Right ventricle myocardium inferior (tissue), 1 donor: ENCODE results near the gene SLC38A9. TPM values are rescaled to one million over a fixed set of nuclear protein-coding genes. Genes with fewer than 3 reads are reported as not detected.
A peak's percentile ranks its signal among the peaks of the same experiment; 100 is the strongest.
"Not testable (repeated sequence)": the region's sequence is repeated elsewhere in the genome, so short reads cannot be mapped to it uniquely, and the experiment has no call there.

Experiments used
- ATAC-seq: fragments of 200-7000 bp; cut with Tn5 transposase; one replicate; pipeline ENCODE4 v1.9.1; 2020; ENCODE audit warnings: mild to moderate bottlenecking, moderate library complexity
- DNase-seq: peaks from one replicate; pipeline ENCODE4 v3.0.0; 2021; ENCODE audit errors: missing footprints
- intact Hi-C: fragments of 100-400 bp; cut with DNase I; formaldehyde crosslinking; loops from one replicate; pipeline ENCODE4 v1.11.0; 2022
- long read RNA-seq: library from polyadenylated mRNA; unstranded; transcript quantifications from one replicate; pipeline ENCODE4 v2.0.0, GENCODE V29; 2021
- total RNA-seq: library from RNA; stranded (reverse); fragmentation: NEBNext Ultra II Directional; extraction: Animal tissue kit (Norgen Biotek cat#: 25700); gene quantifications from one replicate; pipeline ENCODE4 v1.2.1, GENCODE V29; 2021
- donor health status: DM: no; HTN: yes; CAD: no; lungs with severe emphysema.

Gene SLC38A9
- 7.9 TPM for total RNA-seq
- long read RNA-seq, partial matches to known transcripts: 1 of 1 reads
- long read RNA-seq, other reads (novel, unspliced or antisense): 0 of 1 reads

GRCh38 chr5:55712023-55712859, at the start of gene SLC38A9:
SLC38A9 (minus strand) TSS chr5:55712324; CDS start chr5:55697958, 14,366 bp downstream.
- peak; percentile 98 for DNase-seq
- peak; percentile 100 for ATAC-seq
- intact Hi-C loops: loop anchor here (5.0 kb wide), 2 partner anchors 280 to 485 kb away; partner anchors contain the start of gene IL6ST

GRCh38 chr5:55761721-55762120, 49.6 kb upstream of the SLC38A9 start:
- DNase-seq, ATAC-seq, intact Hi-C loops: not testable (repeated sequence)

GRCh38 chr5:55758714-55759113, 46.6 kb upstream of the SLC38A9 start:
- ATAC-seq (no peak), DNase-seq (no peak)
- intact Hi-C loops: no loop called here

- DNase-seq (no peak), ATAC-seq (no peak)
- intact Hi-C loops: no loop called here
These were observed 46.1 kb upstream of the SLC38A9 start for GRCh38 chr5:55758231-55758630.

- intact Hi-C loops: no loop called here
- DNase-seq (no peak), ATAC-seq (no peak)
These were observed 38.4 kb upstream of the SLC38A9 start for GRCh38 chr5:55750499-55750898.

- DNase-seq: no peak
- intact Hi-C loops: no loop called here
- no peak for ATAC-seq
These were observed 37.9 kb upstream of the SLC38A9 start for GRCh38 chr5:55750063-55750462.

GRCh38 chr5:55749387-55749786, 37.3 kb upstream of the SLC38A9 start:
- ATAC-seq (no peak), DNase-seq (no peak)
- intact Hi-C loops: no loop called here

- no peak for ATAC-seq
- intact Hi-C loops: no loop called here
- DNase-seq: no peak
These were observed 35.7 kb upstream of the SLC38A9 start for GRCh38 chr5:55747778-55748318.

- intact Hi-C loops: no loop called here
- no peak for ATAC-seq
- DNase-seq: no peak
These were observed 30.7 kb upstream of the SLC38A9 start for GRCh38 chr5:55742778-55743177.

GRCh38 chr5:55737793-55738192, 25.7 kb upstream of the SLC38A9 start, which contains the start of gene DDX4:
DDX4 (plus strand) TSS chr5:55738061; CDS start chr5:55738964, 903 bp downstream.
- DNase-seq (no peak), ATAC-seq (no peak)
- intact Hi-C loops: no loop called here

- intact Hi-C loops: no loop called here
- ATAC-seq (no peak), DNase-seq (no peak)
These were observed 22.5 kb upstream of the SLC38A9 start for GRCh38 chr5:55734658-55735057.

- DNase-seq: no peak
- intact Hi-C loops: no loop called here
- no peak for ATAC-seq
These were observed 20.5 kb upstream of the SLC38A9 start for GRCh38 chr5:55732585-55732984.

GRCh38 chr5:55731848-55732247, 19.7 kb upstream of the SLC38A9 start:
- ATAC-seq (no peak), DNase-seq (no peak)
- intact Hi-C loops: no loop called here

GRCh38 chr5:55724281-55724680, 12.2 kb upstream of the SLC38A9 start:
- DNase-seq (no peak), ATAC-seq (no peak)
- intact Hi-C loops: no loop called here

GRCh38 chr5:55720188-55720703, 8.1 kb upstream of the SLC38A9 start:
- DNase-seq (no peak), ATAC-seq (no peak)
- intact Hi-C loops: no loop called here

- intact Hi-C loops, DNase-seq, ATAC-seq: not testable (repeated sequence)
These were observed 6.9 kb upstream of the SLC38A9 start for GRCh38 chr5:55719026-55719425.

- ATAC-seq (no peak), DNase-seq (no peak)
- intact Hi-C loops: no loop called here
These were observed 3.5 kb upstream of the SLC38A9 start for GRCh38 chr5:55715519-55716078.

GRCh38 chr5:55714749-55715148, 2.6 kb upstream of the SLC38A9 start:
- ATAC-seq: no peak
- intact Hi-C loops: loop anchor here (5.0 kb wide), 2 partner anchors 278 to 483 kb away; partner anchors contain the start of gene IL6ST
- no peak for DNase-seq

GRCh38 chr5:55714339-55714738, 2.2 kb upstream of the SLC38A9 start:
- DNase-seq: no peak
- intact Hi-C loops: loop anchor here (5.0 kb wide), 2 partner anchors 278 to 483 kb away; partner anchors contain the start of gene IL6ST
- no peak for ATAC-seq
